KBM-7 (cell line): Measurements from ENCODE around the gene IGFBP7.

Source experiments
- DNase-seq: peaks from one replicate; pipeline ENCODE4 v3.0.0-alpha.2; 2015
- in situ Hi-C: fragments of 300-500 bp; cut with MboI; formaldehyde crosslinking; loops from 2 replicates; pipeline ENCODE4 v1.14.3; 2020; ENCODE audit warnings: low sequenced_read_pairs, low pct_unique_long_range_greater_than_20kb, mixed read lengths

IGFBP7 gene

GRCh38 chr4:56995525-56995924 is 114.7 kb downstream of the IGFBP7 start:
- no peak for DNase-seq
- in situ Hi-C loops: no loop called here

- in situ Hi-C loops: no loop called here
- DNase-seq: no peak
Measured at GRCh38 chr4:56990109-56990905, 119.9 kb downstream of the IGFBP7 start.

GRCh38 chr4:56986952-56987351 is 123.2 kb downstream of the IGFBP7 start:
- DNase-seq: no peak
- in situ Hi-C loops: no loop called here

- in situ Hi-C loops: no loop called here
- DNase-seq: no peak
Measured at GRCh38 chr4:56986192-56986591, 124.0 kb downstream of the IGFBP7 start.

- no peak for DNase-seq
- in situ Hi-C loops: no loop called here
Measured at GRCh38 chr4:56981795-56982201, 128.4 kb downstream of the IGFBP7 start.
